Measurements from ENCODE around the gene HK1.

HK1 gene

DNA sequence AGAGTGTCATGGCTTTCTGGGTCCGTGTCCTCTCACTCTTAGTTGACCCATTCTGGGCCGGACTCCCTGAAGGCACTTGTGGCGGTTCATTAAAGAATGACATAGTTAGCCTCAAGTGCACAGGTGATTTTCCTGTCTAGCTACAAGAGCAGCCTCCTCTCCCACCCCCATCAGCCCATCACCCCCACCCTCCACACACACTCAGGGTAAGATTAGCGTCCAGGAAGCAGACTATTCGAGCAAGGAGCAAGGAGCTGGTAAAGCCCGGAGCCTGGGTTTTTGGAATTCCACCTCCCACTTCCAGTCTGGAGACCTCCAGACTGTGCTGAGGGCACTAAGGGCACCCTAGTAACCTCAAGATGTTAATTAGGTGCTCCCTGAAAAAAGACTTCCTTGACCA is 98.9 kb downstream of the HK1 start:
- Mint-ChIP-seq H3K4me1 (peaks cover 29% of the 10 kb centered on the region), H3K36me3 (ENCODE audit: low read depth) (peaks cover 34% of the 10 kb centered on the region), H3K9me3 (no peaks in the 10 kb centered on the region), H3K4me3 (no peak overlapping the region), H3K27me3 (ENCODE audit: low read depth, poor library complexity) (no peaks in the 10 kb centered on the region), H3K27ac (no peak overlapping the region)
- TF ChIP-seq, protein P1, sequence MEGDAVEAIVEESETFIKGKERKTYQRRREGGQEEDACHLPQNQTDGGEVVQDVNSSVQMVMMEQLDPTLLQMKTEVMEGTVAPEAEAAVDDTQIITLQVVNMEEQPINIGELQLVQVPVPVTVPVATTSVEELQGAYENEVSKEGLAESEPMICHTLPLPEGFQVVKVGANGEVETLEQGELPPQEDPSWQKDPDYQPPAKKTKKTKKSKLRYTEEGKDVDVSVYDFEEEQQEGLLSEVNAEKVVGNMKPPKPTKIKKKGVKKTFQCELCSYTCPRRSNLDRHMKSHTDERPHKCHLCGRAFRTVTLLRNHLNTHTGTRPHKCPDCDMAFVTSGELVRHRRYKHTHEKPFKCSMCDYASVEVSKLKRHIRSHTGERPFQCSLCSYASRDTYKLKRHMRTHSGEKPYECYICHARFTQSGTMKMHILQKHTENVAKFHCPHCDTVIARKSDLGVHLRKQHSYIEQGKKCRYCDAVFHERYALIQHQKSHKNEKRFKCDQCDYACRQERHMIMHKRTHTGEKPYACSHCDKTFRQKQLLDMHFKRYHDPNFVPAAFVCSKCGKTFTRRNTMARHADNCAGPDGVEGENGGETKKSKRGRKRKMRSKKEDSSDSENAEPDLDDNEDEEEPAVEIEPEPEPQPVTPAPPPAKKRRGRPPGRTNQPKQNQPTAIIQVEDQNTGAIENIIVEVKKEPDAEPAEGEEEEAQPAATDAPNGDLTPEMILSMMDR (IDR thresholded peaks at IDR 0.05) = no peak
- no peak for DNase-seq

DNA sequence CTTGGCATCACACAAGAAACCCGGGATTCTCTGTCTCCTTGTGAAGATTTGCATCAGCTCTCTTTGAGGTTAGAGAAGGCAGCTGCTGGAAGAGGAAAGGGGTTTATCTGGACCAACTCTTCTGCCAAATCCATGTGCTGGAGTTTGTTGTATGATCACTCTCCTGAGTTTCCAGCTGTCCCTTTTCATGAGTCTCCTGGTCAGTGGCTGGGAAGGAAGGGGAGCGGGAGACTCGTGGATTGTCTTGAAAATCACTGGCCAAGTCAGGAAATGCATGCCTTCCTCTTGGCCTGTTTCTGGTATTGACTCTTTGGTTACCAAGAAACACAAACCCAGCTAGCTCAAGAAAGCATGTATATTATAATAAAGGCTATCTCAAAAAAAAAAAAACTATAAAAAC is 99.6 kb downstream of the HK1 start:
- H3K27ac Mint-ChIP-seq = peak overlapping the region; percentile 67
- TF ChIP-seq, protein P1 (IDR thresholded peaks at IDR 0.05) = no peak
- H3K4me1 Mint-ChIP-seq = peaks cover 34% of the 10 kb centered on the region
- H3K9me3 Mint-ChIP-seq = no peaks in the 10 kb centered on the region
- no peaks in the 10 kb centered on the region for H3K27me3 Mint-ChIP-seq (ENCODE audit: low read depth, poor library complexity)
- DNase-seq = no peak
- no peak overlapping the region for H3K4me3 Mint-ChIP-seq
- peaks cover 40% of the 10 kb centered on the region for H3K36me3 Mint-ChIP-seq (ENCODE audit: low read depth)

DNA sequence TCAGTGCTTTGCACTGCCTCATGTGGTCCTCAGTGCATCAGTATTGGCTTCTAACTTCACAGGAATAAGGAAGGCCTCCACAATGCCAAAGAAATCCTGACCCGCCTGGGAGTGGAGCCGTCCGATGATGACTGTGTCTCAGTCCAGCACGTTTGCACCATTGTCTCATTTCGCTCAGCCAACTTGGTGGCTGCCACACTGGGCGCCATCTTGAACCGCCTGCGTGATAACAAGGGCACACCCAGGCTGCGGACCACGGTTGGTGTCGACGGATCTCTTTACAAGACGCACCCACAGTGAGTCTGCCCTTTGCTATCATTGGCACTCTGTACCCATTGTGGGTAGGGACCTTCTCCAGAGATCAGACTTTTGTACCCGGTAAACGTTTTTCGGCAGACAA is 101.5 kb downstream of the HK1 start:
- Mint-ChIP-seq H3K36me3 (ENCODE audit: low read depth) (peaks cover 54% of the 10 kb centered on the region), H3K4me1 (peaks cover 43% of the 10 kb centered on the region), H3K4me3 (no peak overlapping the region), H3K9me3 (no peaks in the 10 kb centered on the region), H3K27me3 (ENCODE audit: low read depth, poor library complexity) (no peaks in the 10 kb centered on the region), H3K27ac (no peak overlapping the region)
- TF ChIP-seq, protein P1 (IDR thresholded peaks at IDR 0.05) = no peak
- no peak for DNase-seq

DNA sequence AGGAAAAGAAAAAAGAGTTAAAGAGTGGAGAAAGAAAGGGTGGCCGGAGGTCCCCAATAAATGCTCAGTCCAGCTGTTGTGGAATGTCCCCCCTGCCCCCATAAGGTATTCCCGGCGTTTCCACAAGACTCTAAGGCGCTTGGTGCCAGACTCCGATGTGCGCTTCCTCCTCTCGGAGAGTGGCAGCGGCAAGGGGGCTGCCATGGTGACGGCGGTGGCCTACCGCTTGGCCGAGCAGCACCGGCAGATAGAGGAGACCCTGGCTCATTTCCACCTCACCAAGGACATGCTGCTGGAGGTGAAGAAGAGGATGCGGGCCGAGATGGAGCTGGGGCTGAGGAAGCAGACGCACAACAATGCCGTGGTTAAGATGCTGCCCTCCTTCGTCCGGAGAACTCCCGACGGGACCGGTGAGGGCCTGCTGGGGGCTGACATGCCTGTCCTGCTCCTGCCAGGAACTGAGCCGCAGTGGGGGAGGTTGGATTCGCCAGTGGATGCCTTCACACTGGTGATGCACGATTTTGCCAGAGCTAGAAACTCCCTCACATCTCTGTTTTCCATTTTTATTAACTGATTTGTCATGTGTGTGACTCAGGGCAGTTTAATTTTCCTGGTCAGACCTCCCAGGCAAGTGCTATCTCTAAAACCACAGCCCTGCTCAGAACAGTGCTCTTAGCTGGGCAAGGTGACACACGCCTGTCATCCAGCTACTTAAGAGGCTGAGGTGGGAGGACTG is 104.3 kb downstream of the HK1 start:
- H3K9me3 Mint-ChIP-seq = no peaks in the 10 kb centered on the region
- no peak overlapping the region for H3K4me3 Mint-ChIP-seq
- H3K27me3 Mint-ChIP-seq (ENCODE audit: low read depth, poor library complexity) = no peaks in the 10 kb centered on the region
- peaks cover 18% of the 10 kb centered on the region for H3K4me1 Mint-ChIP-seq
- H3K27ac Mint-ChIP-seq = peak overlapping the region; percentile 80
- TF ChIP-seq, protein P1 (IDR thresholded peaks at IDR 0.05) = no peak
- DNase-seq = no peak
- H3K36me3 Mint-ChIP-seq (ENCODE audit: low read depth) = peaks cover 60% of the 10 kb centered on the region

DNA sequence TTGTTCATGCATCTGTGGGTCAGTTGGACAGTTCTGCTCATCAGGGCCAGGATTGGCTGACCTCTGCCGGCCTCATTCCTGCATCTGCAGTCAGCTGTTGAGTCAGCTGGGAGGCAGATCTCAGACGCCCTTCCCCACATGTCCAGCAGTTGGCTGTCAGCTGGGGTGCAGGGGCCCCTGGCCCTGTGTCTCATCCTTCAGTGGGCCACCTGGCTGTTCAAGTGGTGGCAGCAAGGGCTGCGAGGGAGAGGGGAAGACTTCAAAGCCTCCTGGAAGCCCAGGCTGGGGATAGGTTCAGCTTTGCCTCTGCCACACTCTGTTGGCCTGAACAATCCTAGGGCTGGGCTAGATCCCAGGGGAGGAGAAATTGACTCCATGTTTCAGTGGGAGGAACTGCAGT is 105.3 kb downstream of the HK1 start:
- Mint-ChIP-seq H3K27ac (no peak overlapping the region), H3K27me3 (ENCODE audit: low read depth, poor library complexity) (no peaks in the 10 kb centered on the region), H3K4me3 (no peak overlapping the region), H3K36me3 (ENCODE audit: low read depth) (peaks cover 61% of the 10 kb centered on the region), H3K9me3 (no peaks in the 10 kb centered on the region), H3K4me1 (peaks cover 18% of the 10 kb centered on the region)
- DNase-seq = no peak
- TF ChIP-seq, protein P1 (IDR thresholded peaks at IDR 0.05) = no peak

DNA sequence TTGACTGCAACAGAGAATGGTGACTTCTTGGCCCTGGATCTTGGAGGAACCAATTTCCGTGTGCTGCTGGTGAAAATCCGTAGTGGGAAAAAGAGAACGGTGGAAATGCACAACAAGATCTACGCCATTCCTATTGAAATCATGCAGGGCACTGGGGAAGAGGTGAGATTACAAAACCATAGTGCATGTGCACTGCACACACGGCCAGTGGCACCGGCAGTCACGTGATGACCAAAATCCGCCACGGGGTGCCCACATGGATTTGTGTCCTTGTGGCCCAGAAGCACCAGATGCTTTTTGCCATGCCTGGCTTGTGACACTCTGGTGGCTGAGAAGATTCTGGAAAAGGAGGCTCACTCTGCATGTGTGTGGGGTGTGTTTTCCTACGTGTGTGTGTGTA is 106.0 kb downstream of the HK1 start:
- Mint-ChIP-seq H3K4me3 (no peak overlapping the region), H3K27me3 (ENCODE audit: low read depth, poor library complexity) (no peaks in the 10 kb centered on the region), H3K4me1 (peaks cover 18% of the 10 kb centered on the region), H3K36me3 (ENCODE audit: low read depth) (peaks cover 63% of the 10 kb centered on the region), H3K27ac (no peak overlapping the region), H3K9me3 (no peaks in the 10 kb centered on the region)
- TF ChIP-seq, protein P1 (IDR thresholded peaks at IDR 0.05) = no peak
- DNase-seq = no peak
